Left lobe of liver (tissue), 2 donors: ENCODE data around the gene LTB. TPM values are rescaled to one million over a fixed set of nuclear protein-coding genes. Genes with fewer than 3 reads are reported as not detected.

Source experiments
- ATAC-seq: fragments of 200-7000 bp; cut with Tn5 transposase; one replicate; pipeline ENCODE4 v1.9.1; 2020; ENCODE audit warnings: mild to moderate bottlenecking, moderate library complexity
- DNase-seq: peaks from one replicate; pipeline ENCODE4 v3.0.0-alpha.2; 2020; ENCODE audit warnings: low spot score
- total RNA-seq: library from RNA; stranded (reverse); gene quantifications from one replicate; pipeline ENCODE4 v1.2.1, GENCODE V29; 2021
- donor health status: DM: no; HTN: no; CAD: no; lungs with moderate emphysema.
- donor health status: DM: no; HTN: yes; CAD: no.

Gene LTB
- total RNA-seq, 1 donor from 2014 or later = 1.7 TPM

- ATAC-seq = no peak
- DNase-seq = no peak
Observed at GRCh38 chr6:31576897-31577578, 5.2 kb downstream of the LTB start.

- DNase-seq (no peak), ATAC-seq (no peak)
Observed at GRCh38 chr6:31575952-31576685, 6.1 kb downstream of the LTB start.

GRCh38 chr6:31575335-31575901 is 6.8 kb downstream of the LTB start, which contains the start of gene TNF:
TNF (plus strand) TSS chr6:31575565; CDS start chr6:31575742, 177 bp downstream.
- DNase-seq (no peak), ATAC-seq (peak; percentile 41)

GRCh38 chr6:31574106-31575061 is 7.8 kb downstream of the LTB start:
- ATAC-seq (no peak), DNase-seq (no peak)

- DNase-seq = no peak
- ATAC-seq = no peak
Observed at GRCh38 chr6:31573239-31574105, 8.8 kb downstream of the LTB start.

- no peak for ATAC-seq
- DNase-seq = no peak
Observed at GRCh38 chr6:31572041-31572911, 9.9 kb downstream of the LTB start, which contains the start of gene LTA. LTA (plus strand) TSS chr6:31572289; CDS start chr6:31572743, 454 bp downstream.

GRCh38 chr6:31569861-31570536 is 12.2 kb downstream of the LTB start:
- ATAC-seq (no peak), DNase-seq (no peak)

- ATAC-seq = peak; percentile 23
- no peak for DNase-seq
Observed at GRCh38 chr6:31568537-31568961, 13.7 kb downstream of the LTB start.

- no peak for ATAC-seq
- DNase-seq = no peak
Observed at GRCh38 chr6:31567531-31568370, 14.5 kb downstream of the LTB start.

GRCh38 chr6:31560697-31561058 is 21.5 kb downstream of the LTB start:
- DNase-seq (no peak), ATAC-seq (no peak)

GRCh38 chr6:31559958-31560696 is 22.1 kb downstream of the LTB start:
- ATAC-seq (peak; percentile 69), DNase-seq (peak; percentile 58)

GRCh38 chr6:31559606-31559957 is 22.6 kb downstream of the LTB start:
- ATAC-seq (no peak), DNase-seq (no peak)

- peak; percentile 24 for ATAC-seq
- DNase-seq = no peak
Observed at GRCh38 chr6:31558631-31559500, 23.4 kb downstream of the LTB start.

GRCh38 chr6:31558318-31558625 is 24.0 kb downstream of the LTB start:
- no peak for ATAC-seq
- DNase-seq = no peak

GRCh38 chr6:31557443-31558317 is 24.5 kb downstream of the LTB start:
- DNase-seq = no peak
- ATAC-seq = peak; percentile 14
